GM19468 (cell line): Measurements from ENCODE around the gene MESD.

ENCODE experiments used
- ATAC-seq: cut with Tn5 transposase; IDR thresholded peaks from one replicate; pipeline ENCODE4 v1.9.1; 2021; ENCODE audit warnings: mild to moderate bottlenecking, moderate library complexity, moderate number of reproducible peaks; ENCODE audit not compliant: unreplicated experiment; ENCODE audit errors: extremely low read depth

The MESD gene

GRCh38 chr15:80918196-80918783 is 71.3 kb downstream of the MESD start:
- no peak for ATAC-seq

- no peak for ATAC-seq
Observed at GRCh38 chr15:80916056-80916455, 73.6 kb downstream of the MESD start.

- ATAC-seq: no peak
Observed at GRCh38 chr15:80915472-80915871, 74.1 kb downstream of the MESD start.

GRCh38 chr15:80913541-80913940 is 76.1 kb downstream of the MESD start:
- ATAC-seq: no peak

GRCh38 chr15:80912673-80913072 is 76.9 kb downstream of the MESD start:
- ATAC-seq: no peak

- no peak for ATAC-seq
Observed at GRCh38 chr15:80911821-80912220, 77.8 kb downstream of the MESD start.

GRCh38 chr15:80906159-80906766 is 83.4 kb downstream of the MESD start:
- ATAC-seq: no peak

- no peak for ATAC-seq
Observed at GRCh38 chr15:80904998-80905397, 84.6 kb downstream of the MESD start.

GRCh38 chr15:80902298-80902801 is 87.3 kb downstream of the MESD start:
- no peak for ATAC-seq

- no peak for ATAC-seq
Observed at GRCh38 chr15:80898040-80898439, 91.6 kb downstream of the MESD start.
